CD1c-positive myeloid dendritic cell (primary cell): Measurements from ENCODE around the gene AGBL1.

ENCODE experiments used
- DNase-seq: peaks from one replicate; pipeline ENCODE4 v3.0.0-alpha.2; 2016; ENCODE audit errors: extremely low spot score

The AGBL1 gene

DNA sequence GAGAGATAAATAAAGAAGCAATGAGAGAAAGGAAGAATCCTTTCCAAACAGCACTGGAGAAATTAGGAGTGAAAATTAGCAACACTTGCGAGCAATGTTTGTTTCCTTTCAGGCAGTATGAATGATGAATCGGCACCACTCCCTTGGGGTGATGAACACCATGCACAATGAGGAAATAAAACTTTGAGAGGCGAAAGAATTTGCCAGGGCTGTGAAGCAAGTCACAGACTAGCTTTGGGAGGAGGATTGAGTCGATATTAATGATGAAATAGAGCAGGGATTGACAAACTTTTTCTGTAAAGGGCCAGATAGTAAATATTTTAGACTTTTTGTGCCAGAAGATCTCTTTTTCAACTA is 237.7 kb downstream of the AGBL1 start:
- DNase-seq = no peak

DNA sequence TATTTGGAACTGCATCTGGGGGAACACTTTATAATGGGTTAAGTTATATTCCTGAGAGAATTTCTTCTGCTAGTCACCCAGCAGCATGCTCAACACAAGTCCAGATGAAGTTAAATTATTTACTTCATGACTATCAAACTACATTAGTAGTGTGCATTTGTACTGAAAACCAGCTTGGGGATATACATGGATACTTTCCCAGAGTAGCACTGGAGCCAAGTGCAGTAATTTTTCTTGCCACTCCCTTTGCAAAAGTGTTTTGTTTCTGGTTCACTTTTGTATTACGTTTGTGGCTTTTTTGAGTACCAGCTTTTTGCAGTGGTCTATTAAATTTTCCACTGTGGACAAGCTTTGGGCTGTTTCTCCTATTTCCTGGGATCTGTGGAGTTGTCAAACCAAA is 243.0 kb downstream of the AGBL1 start:
- no peak for DNase-seq

DNA sequence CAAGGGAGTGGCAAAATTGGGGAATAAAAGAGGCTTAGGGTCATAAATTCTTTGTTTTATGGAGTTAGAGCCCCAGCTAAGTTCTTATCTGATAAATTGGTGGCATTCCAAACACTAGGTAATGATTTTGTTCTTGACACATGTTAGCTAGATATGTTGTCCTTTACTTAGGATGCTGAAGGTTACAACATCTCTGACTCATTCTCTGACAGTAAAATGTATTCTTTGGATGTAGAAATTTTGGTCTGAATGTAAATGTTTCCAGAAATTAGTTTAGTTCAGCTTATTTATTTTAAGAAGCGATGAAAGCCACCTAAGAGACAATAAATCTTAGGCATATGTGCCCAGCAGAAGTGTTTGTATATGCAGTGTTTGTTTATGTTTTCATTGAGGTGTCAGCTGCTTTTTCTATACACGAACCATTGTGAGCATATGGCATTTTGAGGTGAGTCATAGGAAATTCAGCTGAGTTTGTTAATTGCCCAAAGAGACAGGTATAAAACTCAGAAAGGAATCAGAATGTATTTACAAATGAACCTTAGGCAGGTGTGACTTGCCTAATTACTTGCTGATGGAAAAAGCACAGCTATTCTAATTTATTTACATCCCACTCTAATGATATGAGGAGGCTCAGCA is 247.7 kb downstream of the AGBL1 start:
- DNase-seq = no peak

DNA sequence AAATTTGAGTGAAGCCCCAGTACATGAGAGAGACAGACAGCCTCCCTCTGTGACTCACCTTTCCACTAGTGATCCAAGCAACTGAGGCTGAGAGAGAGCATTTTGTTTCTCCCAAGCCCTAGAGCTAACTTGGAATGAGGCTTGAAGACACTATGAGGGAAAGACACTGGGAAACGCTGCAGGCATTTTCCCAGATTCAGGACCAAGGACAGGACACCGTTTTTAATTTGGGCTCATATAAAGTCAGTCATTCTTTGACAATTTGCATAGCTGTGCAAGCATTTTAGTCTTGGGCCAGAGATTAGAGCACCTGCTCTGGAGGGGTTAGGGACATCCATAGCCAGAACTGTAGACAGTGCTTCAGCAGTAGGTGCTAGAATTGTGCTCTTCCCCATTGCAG is 249.0 kb downstream of the AGBL1 start:
- no peak for DNase-seq

DNA sequence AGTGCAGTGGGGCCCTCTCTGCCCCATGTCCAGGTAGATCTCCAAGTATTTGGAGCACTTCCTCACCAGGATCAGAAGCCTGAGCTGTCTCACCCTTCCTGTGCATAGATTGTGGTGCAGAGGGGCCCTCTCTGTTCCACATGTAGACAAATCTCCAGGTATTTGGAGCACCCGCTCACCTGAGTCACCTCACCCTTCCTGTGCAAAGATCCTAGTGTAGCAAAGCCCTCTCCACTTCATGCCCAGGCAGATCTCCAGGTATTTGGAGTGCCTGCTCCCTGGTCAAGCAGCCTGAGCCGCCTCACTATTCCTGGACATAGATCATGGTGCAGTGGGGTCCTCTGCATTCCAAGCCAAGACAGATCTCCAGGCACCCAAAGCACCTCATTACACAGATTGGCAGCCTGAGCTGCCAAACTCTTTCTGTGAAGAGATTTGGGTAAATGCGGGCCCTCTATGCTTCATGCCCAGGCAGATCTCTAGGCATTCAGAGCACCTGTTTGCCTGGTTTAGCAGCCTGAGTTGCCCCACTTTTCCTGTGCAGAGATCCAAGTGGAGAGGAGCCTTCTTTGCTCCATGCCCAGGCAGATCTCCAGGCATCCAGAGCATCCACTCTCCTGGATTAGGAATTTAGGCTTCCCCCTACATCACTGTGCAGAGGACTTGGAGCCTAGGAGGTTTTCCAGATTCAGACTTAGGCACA is 249.8 kb downstream of the AGBL1 start:
- DNase-seq = no peak

DNA sequence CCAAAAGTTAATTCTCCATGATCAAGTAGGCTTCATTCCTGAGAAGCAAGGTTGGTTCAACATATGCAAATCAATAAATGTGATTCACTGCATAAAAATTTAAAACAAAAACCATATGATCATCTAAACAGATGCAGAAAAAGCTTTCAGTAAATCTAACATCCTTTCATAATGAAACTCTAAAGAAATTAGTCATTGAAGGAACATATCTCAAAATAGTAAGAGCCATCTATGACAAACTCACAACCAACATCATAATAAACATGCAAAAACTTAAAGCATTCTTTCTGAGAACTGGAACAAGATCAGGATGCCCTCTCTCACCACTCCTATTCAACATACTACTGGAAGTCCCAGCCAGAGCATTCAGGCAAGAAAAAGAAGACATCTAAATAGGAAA is 254.1 kb downstream of the AGBL1 start:
- no peak for DNase-seq

DNA sequence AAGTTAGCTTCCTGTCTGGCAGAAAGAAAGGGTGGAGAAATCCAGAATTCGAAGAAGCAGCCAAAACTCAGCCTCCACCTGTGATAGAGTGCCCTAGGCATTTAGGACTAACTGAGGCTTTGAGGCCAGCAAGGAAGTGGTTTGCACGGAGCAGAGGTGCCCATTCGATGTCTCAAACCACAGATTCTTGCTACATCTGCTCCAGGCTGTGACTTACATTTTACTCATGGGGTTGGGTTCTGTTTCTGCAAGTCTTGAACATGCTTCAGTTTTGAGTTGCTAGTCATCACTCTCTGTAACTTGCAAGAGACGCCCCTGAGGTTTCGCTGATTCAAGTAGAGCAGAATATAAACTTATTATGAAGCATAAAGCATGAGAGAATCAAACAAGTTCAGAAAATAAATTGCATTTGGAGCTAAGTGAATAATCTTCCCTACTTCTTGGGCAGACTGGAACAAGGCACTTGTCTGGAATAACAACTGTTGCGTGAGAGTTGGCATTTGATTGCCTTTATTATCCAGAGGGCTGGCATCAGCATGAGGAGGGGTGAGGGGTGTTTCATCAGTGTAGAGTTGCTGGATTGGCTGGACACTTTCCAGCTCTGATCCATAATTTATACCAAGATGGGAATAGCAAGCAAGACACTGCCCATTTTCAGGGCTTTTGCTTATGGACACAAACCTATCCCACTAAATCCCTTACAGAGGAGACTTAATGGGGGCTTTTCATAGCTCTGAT is 256.5 kb downstream of the AGBL1 start:
- no peak for DNase-seq

DNA sequence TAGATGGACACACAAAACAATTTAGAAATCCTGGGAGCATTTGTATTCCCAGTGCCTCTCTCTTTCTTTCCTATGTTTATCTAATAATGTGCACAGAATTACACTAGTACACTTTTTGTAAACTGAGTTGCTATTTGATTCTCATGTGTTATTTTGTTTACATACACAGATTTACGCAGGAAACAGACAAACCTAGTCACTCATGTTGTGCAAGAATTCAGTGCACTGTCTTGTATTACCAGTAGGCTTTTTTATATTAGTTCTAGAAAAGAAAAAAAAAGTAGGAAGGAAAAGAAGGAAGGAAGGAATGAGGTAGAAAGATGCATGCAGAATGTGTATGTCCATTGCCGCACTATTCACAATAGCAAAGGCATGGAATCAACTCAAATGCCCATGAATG is 257.4 kb downstream of the AGBL1 start:
- no peak for DNase-seq

DNA sequence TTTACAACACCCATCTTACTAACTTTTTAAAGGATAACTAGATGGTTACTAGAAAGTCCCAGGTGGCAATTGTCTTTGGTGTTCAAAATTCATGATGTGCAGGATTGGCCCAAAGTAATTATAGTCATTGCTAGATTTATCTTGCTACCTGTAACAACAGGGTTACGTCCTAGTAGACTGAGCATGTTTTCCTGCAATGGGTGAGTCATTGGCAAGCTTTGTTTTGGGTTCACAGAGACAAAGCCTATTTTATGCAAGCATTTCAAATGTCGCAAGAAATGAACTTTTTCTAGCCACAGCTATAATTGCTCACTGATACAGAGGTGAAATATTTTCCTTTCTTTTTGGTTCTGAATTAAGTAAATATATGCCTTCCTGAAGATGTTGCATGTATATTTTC is 267.6 kb downstream of the AGBL1 start:
- DNase-seq = no peak

DNA sequence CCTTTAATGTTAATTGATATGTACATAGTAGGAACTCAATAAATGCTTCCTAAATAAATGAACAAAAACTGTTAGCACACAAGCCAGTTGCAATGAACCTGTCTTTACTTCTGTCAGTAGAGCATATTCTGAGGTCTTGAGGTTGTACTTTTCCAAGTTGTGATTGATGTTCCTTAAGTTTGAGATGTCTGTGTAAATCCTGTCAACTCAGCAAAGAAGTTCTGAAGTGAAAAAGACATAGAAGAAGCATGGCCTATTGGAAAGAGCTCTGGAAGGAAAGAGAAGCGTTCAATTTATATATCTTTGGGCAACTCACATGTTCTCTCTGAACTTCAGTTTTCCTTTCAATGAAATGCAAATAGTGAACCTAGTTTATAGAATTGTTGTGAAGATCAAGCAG is 269.9 kb downstream of the AGBL1 start:
- no peak for DNase-seq

DNA sequence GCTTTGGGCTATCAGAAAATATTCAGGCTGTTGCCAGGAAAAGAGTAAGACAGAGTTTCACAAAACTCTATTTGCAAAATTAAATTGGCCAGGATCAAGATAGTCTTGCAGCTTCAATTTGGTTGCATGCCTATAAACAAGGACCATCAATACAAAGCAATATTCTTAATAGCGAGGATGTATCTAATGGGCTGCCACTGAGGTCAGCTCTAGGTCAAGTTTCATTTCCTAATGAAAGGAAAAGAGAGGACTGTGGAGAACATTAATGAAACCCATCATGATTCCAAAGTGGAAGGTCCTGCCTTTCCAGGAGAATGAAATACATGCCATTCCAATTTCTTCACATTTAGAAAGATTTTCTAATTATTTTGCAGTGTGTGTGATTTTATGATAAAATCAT is 273.5 kb downstream of the AGBL1 start:
- no peak for DNase-seq

DNA sequence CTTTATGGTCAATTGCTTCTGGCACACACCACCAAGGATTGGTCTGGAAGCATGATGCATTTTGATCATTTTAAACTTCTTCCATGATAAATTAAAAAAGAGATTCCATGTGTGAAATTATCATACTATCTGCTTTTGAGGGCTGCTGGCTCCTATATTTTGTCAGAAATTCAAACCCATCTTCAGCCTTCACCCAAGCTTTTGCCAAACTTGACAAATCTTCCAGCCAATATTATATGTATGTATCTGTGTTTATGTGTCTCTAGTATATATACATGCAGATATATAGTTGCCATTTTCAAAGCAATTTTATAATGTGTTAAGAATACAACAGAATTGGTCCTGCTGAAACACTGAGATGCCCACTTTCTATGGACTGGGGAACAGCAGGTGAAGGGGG is 275.7 kb downstream of the AGBL1 start:
- no peak for DNase-seq

DNA sequence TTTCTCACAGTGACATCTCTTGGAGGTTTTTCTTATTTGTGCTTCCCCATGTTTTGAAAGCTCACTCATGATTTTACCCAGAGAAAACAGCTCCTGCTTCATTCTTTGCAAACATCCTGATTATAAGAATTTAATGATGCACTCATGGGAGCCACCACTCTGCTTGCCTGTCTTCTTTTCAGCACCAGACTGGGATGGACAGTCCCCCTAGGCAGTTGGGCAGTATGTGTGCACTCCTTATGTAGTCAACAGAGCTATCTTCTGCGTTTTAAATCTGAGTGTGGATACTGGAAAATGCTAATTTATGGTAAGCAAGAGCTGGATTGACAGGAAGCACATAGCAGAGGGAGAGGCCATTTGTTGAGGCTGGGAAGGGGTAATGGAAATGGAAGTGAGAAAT is 276.1 kb downstream of the AGBL1 start:
- DNase-seq = no peak

DNA sequence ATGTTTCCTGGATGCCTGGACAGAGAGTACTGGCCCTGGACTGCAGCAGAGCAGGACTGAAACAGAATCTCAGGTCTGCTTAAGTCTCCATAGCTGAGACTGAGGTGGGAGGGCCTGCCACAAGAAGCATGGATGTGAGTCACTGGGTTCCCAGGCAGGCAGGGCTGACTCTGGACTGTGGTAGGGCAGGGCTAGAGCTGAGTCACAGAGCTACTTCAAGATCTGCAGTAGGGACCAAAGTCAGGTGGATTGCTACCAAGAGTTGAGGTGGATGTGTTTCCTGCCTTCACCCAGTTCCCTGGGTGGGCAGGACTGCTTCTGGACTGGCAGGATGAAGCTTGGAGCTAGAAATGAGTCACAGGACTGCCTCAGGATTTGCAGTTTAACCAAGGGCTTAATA is 282.9 kb downstream of the AGBL1 start:
- no peak for DNase-seq

DNA sequence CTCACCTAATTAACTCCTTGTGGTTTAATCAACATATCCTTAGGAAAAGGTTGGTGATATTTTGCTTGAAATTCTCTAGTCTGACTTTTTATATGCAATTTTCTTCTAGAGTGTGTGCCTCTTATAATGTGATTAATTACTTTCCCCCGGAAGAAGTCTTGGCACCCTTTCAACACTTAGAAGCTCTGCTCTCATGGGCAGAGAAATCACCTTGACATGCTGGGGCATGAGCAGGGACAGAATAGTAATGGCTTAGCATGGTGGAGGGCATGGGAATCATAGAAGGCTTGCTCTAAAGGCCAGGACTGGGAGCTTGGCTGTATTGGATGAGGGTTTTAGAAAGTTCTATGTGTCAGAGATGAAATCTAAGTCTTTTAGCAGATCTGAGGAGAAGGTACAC is 293.5 kb downstream of the AGBL1 start:
- no peak for DNase-seq

DNA sequence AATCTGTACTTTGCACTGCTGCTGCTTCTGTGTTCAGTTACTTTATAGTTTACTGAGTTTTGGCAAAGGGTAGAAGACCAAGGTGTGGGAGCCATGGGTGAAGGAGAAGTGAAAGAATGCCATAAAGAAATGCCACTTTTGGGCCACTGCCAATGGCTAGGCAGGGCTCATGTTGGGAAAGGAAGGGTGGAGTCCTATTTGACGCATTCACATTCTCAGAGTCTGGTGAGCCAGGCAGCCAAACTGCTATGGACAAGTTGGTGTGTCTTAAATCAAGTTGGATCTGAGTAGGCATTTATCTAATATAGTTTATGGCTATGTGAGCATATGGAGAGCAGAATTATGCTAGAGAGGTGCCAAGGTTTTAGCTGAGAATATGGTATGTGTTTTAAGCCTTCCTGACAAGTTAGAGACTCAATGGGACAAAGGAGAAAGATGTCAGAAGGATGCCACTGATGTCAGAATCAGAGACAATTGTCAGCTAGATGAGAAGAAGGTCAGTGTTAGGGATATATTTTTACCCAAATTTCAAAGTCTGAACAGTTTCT is 296.1 kb downstream of the AGBL1 start:
- DNase-seq = no peak

DNA sequence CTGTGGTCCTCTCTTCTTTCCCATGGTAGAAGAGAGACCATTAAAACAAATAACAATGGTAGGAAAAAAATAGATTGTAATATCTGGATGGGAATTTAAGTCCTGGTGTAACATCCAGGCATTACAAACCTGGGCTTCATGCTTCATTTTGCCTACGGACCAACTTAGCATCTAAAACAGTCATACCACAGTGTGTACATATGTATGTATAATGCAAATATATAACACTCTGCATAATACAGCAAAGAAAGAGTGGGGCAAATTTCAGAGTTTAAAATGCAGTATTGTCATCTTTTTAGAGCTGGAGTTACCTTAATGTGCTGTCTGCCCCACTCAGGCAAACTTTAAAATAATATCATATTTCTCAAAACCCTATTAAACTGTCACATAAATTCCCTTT is 298.2 kb downstream of the AGBL1 start:
- DNase-seq = no peak

DNA sequence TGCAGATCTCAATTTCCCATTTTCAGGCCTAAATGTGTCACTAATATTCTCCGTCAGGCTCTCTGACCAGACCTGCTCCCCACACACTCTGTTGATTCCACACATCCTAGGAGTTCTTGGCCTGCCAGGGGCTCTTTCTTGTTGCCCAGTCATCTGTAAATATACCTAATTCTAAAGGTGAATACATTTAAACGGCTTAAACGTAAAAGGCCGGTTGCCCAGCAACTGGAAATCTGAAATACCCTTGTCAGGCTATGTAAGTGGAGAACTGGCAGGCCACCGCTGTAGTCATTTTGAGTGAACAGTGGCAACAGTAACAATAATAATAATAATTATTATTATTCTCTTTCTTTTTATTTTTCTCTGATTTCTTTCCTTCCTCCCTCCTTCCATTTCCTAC is 302.7 kb downstream of the AGBL1 start:
- DNase-seq = no peak

DNA sequence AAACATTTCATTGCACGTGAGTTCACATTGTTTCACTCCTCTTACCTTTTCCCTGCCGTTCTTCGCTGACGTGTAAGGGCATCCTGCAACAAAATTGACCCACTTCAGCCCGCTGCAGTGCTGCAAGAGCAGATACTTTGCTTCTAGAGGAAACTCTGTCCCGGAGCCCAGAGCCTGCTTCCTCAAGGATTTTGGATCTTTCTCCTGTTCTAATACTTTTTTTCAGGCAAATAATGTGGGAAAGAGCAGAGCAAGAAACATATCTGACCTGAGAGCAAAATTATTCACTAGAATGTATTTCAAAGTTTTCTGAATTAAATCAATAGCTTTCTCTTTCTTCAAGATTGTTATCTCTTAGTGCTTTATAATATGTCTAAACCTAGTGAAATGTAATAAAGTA is 303.9 kb downstream of the AGBL1 start:
- no peak for DNase-seq

DNA sequence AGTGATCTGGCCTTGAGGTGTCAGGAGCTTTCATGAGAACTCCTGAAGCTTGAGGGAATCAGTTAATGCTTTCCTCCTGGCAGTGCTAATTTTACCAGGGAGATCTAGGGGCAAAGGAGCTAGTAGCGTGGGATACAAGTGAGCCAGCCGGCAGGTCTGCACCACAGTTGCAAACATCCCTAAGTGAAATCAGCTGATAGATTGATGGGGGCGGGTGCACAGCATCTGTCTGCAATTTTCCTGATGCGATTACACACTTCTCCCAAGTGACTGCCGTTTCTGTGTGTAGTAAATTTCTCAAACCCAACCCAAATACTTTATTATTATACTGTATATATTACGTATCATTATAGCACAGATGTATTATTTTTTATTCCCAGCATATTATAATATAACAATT is 304.5 kb downstream of the AGBL1 start:
- no peak for DNase-seq

DNA sequence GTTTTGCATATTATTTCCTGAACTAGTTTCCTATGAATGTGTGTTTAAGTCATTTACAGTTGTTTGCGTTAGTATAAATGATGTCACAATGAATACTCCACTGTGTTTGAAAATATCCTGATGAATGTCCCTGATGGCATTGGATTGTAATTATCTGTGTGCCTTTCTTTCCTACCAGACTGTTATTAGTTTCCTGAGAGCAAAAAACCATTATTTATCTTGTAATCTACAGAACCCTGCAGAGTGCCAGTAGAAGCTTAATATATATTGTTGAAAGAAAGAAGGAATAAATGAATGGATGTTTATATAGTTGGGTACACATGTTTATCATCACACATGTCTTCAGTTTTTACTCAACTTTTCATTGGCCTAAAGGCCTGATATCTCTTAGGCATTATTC is 312.6 kb downstream of the AGBL1 start:
- no peak for DNase-seq

DNA sequence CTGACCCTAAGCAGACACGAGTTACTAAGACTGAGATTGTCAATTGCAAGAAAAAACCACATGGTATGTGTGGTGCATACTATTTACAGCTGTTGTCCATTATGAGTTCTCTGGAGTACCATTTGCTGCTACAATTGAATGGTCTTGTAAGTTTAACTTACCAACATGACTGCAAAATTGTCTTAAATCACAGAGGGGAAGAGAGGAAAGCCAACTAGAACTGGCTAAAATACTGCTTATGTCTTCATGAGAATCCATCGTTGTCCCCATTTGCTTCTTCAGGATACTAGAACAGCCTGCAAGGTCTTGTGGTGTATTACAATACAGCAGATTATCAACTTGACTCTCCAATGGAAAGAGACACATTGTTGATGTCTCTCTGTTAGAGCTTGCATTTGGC is 313.2 kb downstream of the AGBL1 start:
- DNase-seq = no peak

DNA sequence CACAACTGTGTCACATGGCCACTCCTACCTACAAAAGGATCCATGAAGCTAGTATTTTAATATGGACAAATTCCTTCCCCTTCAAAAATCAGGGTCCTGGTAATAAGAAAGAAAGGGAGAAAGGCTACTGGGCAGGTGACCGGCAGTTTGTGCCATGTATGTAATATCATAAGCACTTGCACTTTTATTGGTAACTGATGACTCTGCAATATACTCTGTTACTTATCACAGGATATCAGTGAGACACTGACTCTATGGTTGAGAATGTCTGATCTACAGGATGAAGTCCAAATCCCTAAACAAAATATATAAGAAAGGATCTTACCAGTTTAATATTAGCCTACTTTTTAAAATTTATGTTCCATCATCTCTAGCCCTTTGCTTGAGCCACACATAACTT is 315.2 kb downstream of the AGBL1 start:
- DNase-seq = no peak
